Occipital lobe (tissue), 2 donors: ENCODE results near the gene TNFRSF25. TPM values are rescaled to one million over a fixed set of nuclear protein-coding genes. Genes with fewer than 3 reads are reported as not detected.
"Not testable (repeated sequence)": the region's sequence is repeated elsewhere in the genome, so short reads cannot be mapped to it uniquely, and the experiment has no call there.

Experiments
- DNase-seq: peaks from one replicate; lab custom pipeline; 2025; lab: John Stamatoyannopoulos, UW
- total RNA-seq: library from RNA; depleted of rRNA; stranded (reverse); fragments of >200 nt; gene quantifications from one replicate; pipeline ENCODE4 v1.2.3, GENCODE V29; 2014

Gene TNFRSF25
- total RNA-seq, 1 donor from 2014 or later = 9.5 TPM

DNA sequence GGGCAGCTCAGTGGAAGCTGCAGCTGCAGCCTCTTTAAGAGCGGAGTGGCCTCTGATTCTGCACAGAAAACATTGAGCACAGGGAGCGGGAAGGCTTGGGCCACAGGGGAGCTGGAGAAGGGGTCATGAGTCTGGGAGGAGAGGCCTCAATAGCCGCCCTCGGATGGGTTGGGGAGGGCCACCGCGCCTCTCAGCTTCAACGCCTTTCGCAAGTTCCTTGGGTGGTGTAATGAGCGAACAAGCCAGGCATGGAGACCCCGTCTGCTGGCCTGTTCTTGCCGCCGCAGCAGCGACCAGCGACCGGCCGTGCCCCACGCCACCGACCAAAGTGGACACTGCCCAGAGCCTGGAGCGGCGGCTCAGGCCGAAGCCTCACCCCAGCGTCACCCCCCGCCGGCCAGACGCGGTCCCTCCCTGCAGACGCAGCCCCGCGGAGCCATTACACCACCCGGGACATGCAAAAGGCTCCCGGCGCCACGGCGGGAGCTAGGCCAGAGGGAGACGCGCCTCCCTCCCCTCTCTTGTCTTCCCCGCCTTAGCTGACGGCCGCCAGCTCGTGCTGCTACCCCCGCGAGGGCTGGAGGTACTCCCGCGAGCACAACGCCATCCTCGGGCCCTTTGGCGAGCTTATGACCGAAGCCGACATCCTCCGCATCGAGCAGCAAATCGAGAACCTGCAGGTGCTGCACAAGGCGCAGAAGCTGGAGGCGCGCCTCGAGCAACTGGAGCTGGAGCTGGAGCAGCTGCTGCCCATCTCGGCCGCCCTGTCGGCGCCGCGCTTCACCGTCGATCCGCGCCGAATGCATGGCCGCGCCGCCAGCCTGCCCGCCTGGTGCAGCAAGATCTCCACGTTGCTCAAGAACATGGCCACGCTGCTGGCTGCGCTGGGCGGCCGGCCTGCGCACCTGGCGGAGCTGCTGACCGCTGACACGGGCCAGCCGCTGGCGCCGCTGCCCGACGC lies 11.8 kb downstream of the TNFRSF25 start:
- DNase-seq = not testable (repeated sequence)

DNA sequence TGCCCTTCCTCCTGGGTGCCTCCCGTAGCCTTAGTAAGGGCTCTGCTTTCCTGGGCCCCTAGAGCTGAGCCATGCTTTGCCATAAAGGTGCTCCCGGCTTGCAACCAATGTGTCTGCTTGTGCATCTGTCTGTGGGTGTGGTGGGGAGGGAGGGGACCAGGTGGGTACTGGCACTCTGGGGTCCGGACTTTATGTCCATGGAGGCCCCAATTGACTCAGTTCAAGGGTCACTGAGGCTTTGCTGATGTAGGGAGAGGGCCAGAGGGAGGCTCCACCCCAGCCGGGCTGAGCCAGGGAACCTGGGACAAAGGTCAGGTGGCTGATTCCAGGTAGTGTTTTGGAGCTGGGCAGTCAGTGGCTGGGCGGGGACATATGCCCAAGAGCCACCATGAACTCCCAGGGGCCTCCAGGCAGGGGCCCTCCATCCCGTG lies 15.0 kb downstream of the TNFRSF25 start:
- no peak for DNase-seq

DNA sequence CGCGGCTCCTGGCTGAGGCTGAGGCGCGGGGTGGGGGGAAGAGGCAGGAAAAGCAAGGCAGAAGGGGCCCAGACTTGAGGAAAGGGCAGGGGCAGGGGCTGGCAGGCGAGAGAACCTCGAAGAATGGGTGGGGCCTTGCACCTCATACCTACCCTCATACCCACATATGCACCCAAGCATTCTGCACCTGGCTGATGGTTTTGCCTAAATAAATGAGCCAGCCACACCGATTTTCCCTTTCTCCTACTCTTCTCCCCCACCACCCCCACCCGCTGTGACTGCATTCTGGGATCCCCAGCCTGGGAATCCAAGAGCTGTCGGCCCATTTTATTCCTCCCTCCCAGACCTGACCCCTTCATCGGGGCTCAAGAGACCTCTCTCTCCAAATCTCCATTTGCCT lies 15.5 kb downstream of the TNFRSF25 start:
- not testable (repeated sequence) for DNase-seq

DNA sequence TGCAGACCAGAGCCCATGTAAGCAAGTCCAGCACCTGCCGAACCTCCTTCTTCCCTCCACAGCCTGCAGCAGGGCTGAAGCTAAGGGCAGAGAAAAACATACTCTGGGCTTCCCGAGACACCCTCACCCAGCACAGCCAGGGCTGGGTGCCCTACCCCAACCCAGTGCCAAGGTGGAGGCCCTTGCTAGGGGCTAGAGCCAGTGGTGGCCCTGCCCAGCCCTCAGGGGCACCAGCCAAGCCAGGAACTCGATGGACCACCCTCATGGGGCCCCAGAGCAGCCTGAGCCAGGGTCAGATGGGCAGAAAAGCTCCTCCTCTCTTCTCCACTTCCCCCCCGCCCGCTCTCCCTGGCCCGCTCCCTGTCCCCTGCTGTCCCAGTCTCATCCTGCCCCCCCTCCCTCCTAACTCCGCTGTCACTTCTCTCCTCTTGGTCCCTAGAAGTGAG lies 15.9 kb downstream of the TNFRSF25 start:
- no peak for DNase-seq

DNA sequence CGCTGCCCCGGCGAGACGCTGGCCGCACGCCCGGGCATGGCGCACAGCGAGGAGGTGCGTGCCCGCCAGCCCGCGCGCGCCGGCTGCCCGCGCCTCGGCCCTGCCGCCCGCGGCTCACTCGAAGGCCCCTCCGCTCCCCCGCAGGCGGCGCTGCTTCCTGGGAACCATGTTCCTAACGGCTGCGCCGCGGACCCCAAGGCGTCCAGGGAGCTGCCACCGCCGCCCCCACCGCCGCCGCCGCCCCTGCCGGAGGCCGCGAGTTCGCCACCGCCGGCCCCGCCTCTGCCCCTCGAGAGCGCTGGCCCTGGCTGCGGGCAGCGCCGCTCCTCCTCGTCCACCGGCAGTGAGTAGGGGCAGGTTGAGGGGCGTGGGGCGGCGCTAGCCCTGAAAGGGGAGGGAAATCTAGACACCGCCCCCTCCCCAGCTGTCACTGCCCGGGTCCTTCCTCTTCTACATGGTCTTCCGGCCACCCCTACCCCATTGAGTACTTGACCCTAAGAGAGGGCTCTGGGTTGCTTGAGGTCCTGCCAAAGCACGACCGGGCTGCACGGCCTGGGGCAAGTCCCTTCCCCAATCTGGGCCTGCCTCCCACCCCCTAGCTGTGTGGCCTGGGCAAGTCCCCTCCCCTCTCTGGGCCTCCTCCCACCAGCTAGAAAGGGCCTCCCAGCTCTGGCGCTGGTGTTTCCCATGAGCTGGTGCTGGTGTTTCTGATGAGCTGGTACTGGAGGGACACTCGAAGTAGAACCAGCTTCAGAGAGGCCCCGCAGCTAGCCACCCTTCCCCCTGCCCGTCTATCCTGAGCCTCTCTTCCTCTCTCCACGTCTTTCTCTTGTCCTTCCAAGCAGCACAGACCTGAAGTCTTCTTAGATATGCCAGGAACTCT lies 17.0 kb downstream of the TNFRSF25 start:
- DNase-seq = no peak

DNA sequence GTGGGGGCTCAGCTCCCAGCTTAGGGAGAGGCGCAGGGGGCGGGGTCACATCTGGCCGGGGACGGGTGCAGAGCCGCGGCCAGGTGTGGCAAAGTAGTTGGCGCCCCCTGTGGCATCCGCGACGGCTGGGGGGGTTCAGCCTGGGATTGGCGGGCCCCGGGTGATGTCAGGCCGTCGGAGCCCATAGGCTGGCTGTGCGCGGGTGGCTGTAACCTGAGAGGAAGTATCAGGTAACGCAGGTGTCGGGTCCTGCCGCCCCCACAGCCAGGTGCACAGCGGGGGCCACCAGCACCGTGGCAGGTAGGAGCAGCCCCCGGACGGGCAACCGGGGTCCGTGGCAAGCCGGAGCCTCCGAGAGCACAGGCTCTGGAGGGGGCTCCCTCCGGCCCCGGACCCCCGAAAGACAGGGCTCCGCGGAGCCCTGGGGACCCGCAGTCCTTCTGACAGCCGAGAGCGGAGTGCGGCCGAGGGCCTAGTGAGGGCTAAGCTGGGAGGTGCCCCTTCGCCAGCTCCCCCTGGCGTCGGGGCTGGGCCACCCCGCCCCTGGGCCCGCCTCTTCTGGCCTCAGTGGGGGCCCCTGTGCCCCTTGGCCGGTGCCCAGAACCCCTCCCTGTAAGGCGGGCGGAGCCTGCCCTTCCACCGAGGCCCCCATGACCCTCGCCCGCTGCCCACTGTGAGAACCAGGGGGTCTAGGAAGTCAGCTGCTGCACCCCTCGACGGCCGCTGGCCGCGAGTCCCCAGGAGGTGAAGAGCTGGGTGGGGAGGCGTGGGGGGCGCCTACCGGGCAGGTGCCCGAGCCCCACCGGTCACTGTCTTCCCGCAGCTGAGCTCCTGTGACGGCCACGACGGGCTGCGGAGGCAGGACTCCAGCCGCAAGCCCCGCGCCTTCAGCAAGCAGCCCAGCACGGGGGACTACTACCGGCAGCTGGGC lies 17.9 kb downstream of the TNFRSF25 start:
- DNase-seq = no peak

DNA sequence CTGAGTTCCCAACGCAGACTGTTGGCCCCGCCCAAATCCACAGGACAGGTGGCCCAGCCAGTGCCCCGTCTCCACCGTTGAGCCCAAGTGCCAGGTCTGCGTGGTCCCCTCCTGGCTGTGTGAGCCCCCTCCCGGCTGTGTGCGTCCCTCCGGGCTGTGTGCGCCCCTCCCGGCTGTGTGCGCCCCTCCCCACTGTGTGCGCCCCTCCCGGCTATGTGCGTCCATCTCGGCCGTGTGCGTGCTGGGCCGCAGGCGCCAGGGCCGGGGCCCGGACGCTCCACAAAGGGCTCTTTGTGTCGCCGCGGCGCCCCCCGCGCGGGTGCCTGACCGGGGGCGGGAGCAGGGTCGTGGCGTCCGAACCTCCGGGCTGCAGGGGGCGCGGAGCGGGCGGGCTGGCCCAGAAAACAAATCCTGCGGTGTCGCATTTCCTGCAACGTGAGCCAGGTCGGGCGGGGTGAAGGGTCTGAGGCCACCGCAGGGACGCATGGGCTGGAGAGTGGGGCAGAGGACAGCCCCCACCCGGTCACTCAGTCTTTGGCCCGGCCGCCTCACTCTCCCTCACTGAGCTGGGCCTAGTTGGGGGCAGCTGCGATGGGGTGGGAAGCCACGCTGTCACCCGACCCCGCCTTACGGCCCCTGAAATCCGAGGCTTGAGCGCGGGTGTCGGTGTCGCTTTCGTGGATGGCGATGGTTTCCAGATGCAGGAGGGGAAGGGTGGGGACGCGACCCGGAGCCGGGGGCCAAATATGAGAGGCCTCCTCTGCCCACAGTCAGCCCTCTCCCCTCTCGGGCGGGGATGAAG lies 18.8 kb downstream of the TNFRSF25 start:
- DNase-seq = no peak

DNA sequence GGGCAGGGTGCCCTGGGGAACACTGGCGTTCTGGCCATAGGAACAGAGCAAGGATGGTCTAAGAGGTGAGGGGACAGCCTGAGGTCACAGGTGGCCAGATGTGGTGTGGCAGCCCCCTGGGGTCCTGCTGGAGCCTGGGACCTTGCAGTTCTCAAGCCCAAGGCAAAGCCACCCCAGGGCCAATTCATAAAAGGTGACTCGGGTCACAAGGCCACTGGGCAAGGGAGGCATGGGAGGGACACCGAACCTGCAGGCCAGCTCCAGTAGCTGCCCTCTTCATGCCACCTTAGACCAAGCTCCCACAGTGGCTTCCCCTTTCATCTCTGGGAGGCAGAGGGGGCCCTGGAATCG lies 19.3 kb downstream of the TNFRSF25 start:
- DNase-seq = no peak

DNA sequence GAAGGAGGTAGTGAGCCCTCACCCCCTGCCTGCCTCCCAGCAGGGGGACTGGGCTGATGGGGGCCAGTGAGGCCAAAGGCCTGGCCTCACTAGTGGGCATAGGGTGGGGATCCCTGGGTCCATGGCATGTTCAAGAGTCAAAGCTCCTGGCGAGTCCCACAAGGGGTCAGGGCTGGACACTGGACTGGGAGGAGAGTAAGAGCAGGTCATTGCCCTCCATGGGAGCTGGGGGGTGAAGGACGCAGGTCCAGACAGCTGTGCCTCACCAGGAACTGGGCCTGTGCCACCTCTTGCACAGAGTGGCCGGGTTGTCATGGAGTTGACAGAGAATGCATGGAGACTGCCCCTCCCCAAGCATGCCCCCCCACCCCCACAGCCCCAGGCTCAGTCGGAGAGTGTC lies 20.0 kb downstream of the TNFRSF25 start:
- not testable (repeated sequence) for DNase-seq

DNA sequence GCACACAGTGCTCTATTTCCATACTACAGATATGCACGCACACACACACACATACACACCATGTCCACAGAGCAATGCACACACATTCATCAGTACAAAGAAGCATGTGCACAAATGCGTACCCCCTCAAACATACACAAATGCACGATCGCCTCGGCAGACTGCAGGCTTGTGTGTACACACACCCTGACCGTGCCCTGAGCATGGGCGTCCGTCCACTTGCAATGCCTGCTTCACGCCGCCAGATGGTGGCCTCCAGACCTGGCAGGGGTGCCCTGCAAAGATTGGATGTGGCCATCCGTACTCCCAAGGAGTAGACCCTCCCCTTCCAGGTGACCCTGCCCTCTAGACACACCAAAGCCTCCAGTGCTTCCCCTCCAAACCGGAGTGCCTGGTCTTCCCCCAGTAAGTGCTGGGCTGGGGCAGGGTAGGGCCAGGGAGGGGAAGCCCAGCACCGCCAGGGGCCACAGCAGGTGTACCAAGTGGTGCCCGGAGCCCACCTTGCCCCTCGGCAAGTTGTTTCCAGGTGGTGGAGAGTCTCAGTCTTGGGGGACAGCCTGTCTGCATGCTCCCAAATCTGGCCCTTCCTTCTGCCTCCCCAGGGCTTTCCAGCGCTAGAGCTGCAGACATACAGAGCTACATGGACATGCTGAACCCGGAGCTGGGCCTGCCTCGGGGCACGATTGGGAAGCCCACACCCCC lies 20.8 kb downstream of the TNFRSF25 start:
- DNase-seq = no peak

DNA sequence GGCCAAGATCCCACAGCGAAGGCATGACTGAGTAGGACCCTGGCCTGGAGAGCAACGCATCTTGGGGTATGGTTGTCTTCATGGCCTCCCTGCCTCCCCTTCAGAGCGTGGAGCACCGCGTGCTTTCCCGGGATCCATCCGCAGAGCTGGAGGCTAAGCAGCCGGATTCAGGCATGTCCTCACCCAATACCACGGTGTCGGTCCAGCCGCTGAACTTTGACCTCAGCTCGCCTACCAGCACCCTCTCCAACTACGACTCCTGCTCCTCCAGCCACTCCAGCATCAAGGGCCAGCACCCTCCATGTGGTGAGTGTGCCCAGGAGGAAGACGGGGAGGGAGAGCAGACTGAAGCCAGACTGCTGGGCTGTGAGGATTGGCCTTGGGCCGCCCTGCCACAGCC lies 21.6 kb downstream of the TNFRSF25 start:
- DNase-seq = no peak

DNA sequence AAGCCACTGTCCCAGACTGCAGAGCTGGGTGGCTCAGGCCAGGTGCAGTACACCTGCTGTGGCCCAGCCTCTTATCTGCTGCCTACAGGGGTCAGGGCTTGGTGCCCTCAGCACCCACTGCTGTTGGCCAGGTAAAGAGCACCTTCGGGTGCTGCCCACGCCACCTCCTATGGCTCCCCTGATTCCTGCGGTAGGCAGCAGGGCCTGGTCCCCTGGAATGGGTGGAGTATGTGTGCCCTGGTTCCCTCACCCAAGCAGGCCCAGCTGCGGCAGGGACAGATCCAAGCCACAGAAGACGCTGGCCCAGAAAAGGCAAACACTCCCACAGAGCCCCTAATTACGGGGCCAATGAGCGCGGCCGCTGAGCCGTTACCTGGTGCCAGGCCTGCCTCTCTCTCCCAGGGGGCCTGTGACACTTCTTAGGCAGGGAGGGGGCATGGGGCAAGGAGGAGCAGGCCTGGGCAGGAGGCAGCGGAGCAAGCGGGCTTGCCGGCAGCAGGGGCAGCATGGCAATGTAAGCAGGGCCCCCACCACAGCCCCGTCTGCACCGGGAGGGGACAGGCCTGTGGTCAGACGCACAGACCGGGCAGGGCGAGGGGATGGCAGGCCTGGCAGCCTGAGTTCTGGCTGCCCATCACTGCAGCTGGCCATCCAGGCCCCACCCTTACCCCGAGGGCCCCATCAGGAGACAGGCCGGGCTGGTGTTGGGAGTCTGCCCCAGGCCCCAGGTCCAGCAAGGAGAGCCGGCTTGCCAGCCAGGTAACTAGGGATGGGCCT lies 22.4 kb downstream of the TNFRSF25 start:
- DNase-seq = no peak

DNA sequence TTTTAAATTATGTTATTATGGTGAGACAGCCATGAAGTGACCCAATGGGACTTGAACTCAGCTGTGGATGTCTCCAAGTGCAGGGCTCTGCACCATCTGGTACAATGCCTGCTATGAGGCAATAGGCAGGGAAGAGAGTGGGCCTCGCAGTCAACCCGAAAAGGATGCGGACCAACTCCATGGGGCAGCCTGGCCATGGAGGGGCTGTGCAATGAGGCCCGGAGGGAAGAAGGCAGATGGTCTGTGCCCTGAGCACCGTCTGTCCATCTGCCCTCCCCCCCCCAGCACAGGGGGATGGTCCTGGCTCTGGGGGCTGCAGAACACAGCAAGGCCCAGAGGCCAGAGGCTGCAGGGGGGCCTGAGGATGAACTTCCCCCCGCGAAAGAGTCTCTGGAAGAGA lies 24.4 kb downstream of the TNFRSF25 start:
- no peak for DNase-seq

DNA sequence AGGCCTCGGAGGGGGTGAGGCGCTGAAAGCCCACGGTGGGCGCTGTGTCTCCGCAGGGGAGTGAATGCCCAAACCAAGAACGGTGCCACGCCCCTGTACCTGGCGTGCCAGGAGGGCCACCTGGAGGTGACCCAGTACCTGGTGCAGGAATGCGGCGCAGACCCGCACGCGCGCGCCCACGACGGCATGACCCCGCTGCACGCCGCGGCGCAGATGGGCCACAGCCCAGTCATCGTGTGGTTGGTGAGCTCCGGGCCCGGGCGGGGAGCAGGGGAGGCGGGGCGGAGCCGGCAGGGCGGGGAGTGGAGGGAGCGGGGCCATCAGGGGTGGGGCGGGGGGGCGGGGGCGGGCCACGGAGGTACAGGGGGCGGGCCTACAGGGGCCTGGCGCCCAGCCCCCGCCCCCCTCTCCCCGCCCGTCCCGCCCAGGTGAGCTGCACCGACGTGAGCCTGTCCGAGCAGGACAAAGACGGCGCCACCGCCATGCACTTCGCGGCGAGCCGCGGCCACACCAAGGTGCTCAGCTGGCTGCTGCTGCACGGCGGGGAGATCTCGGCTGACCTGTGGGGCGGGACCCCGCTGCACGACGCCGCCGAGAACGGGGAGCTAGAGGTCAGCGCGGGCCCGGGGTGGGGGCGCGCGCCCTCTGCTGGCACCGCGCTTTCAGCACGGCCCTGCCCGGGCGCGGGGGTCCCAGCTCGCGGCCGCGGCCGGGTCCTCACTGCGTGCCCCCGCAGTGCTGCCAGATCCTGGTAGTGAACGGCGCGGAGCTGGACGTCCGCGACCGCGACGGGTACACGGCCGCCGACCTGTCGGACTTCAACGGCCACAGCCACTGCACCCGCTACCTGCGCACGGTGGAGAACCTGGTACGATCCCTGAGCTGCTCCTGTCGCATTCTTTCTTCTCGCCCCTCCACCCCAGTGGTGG lies 25.5 kb downstream of the TNFRSF25 start:
- DNase-seq = no peak

DNA sequence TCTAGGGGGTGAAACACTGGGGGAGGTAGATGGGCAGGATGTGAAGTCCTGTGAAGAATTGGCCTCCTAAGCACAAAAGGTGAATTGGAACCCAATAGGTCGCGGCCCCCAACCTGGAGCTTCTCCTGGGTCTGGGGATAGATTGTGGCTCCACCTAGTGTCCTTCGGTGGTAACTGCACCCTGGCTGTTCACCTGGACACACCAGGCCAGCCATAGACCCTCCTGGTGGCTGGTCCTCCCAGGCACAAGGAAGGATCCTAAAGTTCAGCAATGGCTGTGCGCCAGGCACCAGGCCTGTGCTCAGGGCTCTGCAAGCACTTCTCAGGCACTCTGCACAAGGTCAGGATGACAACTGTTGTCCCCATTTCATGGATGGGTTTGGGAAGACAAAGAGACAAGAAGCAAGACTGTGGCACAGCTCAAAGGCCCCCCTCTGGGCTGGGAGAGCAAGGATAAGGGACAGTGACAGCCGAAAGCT lies 27.9 kb downstream of the TNFRSF25 start:
- peak; percentile 12 for DNase-seq

DNA sequence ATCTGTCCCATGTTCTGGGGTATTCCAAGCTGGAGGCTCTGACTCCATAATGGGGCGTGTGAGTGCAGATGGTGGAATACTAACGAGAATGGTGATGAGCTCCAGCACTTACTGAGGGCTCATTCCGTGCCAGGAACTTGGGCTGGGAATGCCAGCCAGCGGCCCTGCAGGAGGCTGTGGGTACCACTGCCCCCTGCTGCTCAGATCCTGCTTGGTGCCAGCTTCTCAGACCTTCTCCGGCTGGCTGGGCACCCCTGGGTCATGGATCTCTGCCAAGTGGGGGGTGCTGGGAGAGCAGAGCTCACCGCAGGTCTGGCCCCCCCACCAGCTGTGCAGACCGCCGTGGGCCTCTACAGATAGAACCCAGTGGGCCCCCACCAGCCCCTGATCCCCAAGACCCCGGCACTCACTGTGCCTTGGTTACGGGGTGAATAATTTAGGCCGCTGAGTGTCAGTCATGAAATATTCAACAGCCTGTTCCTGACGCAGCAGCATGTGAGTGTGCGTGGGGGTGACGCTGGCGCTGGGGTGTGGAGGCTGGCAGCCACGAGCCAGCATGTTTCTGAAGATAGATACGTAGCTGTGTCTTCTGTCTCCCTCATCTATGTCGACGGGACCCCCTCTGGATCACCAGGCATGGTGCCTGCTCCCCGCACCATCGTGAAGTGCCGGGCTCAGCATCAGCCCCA lies 28.8 kb downstream of the TNFRSF25 start:
- DNase-seq = peak; percentile 52

DNA sequence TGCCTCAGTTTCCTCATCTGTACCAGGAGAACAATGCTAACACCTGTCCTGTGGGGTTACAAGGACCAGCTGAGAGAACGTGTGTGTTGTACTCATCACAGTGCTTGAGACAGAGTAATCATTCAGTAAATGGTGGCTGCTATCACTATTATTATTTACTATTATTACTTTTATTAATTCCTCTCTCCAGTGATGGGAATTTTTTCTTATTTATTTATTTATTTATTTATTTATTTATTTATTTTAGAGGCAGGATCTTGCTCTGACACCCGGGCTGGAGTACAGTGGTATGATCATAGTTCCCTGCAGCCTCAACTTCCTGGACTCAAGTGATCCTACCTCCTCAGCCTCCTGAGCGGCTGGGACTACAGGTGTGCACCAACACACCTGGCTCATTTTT lies 29.7 kb downstream of the TNFRSF25 start:
- not testable (repeated sequence) for DNase-seq
